Stimulated activated CD8-positive, alpha-beta memory T cell treated with anti-CD3 and anti-CD28 coated beads, Interleukin-12 subunit alpha, Interleukin-12 subunit beta, amount 100 ng/mL, for 24 hours (primary cell): ENCODE data around the gene COL4A2.
"Not testable (repeated sequence)": the region's sequence is repeated elsewhere in the genome, so short reads cannot be mapped to it uniquely, and the experiment has no call there.

ENCODE experiments used
- DNase-seq: peaks from one replicate; pipeline ENCODE4 v3.0.0-alpha.2; 2020; ENCODE audit errors: extremely low read depth

Gene COL4A2

GRCh38 chr13:110474713-110475112 lies 167.6 kb downstream of the COL4A2 start:
- no peak for DNase-seq

- DNase-seq = no peak
These were observed 168.0 kb downstream of the COL4A2 start for GRCh38 chr13:110475117-110475516.

GRCh38 chr13:110475550-110476219 lies 168.6 kb downstream of the COL4A2 start:
- no peak for DNase-seq

GRCh38 chr13:110476220-110476617 lies 169.1 kb downstream of the COL4A2 start:
- DNase-seq = no peak

DNA sequence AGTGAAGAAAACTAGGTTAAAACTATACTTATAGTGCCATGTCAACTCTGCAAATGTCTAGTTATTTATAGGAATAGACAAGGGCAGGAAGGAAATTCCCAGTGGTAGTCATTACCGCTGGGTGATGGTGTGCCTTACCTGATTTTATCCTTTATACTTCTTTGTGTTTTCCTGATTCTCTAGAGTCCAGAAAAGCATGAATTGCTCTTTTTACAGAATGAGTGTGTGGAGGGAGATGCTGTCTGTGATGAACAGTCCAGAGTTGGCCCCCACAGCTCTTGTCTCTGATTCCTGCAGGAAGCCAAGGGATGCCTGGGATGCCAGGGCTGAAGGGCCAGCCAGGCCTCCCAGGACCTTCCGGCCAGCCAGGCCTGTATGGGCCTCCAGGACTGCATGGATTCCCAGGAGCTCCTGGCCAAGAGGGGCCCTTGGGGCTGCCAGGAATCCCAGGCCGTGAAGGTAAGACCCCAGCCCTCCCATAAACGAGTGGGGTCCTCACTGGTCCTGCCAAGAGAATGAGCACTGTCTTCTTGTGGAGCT lies 170.7 kb downstream of the COL4A2 start:
- DNase-seq = no peak

GRCh38 chr13:110478405-110479214 lies 171.5 kb downstream of the COL4A2 start:
- no peak for DNase-seq

DNA sequence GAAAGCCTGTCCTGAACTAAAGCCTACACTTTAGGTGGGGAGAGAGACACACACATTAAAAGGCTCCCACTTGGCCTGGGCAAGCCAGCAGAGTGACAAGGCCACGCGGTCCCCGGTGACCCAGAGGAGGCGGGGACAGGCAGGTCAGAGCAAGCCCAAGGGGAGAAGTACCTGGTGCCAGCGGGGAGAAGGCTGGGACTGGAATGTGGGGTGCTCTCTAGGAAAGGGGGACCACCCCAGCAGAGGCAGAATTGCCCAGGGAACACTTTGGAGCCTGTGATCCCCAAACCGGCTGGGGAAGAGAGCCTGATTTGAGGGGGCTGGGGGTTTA lies 172.1 kb downstream of the COL4A2 start:
- no peak for DNase-seq

DNA sequence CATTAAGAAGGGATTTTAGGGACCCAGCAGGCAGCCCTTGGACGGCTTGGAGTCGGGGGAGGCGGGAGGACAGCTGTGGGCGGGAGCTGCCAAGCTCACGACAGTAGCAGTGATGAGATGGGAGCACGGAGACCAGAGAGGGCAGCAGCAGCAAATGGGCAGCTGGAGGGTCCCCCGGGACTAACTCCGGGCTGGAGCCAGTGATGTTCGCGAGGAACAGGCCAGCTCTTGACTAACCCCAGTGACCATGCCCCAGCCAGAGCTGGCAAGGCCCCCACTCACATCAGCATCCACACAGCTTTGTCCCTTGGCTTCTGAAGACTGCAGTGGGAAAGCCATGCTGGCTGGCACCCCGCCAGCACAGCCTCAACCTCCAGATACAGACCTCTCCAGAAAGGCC lies 172.6 kb downstream of the COL4A2 start:
- DNase-seq = no peak

- no peak for DNase-seq
These were observed 173.1 kb downstream of the COL4A2 start for GRCh38 chr13:110480161-110480560.

GRCh38 chr13:110483386-110483968 lies 176.4 kb downstream of the COL4A2 start:
- no peak for DNase-seq

DNA sequence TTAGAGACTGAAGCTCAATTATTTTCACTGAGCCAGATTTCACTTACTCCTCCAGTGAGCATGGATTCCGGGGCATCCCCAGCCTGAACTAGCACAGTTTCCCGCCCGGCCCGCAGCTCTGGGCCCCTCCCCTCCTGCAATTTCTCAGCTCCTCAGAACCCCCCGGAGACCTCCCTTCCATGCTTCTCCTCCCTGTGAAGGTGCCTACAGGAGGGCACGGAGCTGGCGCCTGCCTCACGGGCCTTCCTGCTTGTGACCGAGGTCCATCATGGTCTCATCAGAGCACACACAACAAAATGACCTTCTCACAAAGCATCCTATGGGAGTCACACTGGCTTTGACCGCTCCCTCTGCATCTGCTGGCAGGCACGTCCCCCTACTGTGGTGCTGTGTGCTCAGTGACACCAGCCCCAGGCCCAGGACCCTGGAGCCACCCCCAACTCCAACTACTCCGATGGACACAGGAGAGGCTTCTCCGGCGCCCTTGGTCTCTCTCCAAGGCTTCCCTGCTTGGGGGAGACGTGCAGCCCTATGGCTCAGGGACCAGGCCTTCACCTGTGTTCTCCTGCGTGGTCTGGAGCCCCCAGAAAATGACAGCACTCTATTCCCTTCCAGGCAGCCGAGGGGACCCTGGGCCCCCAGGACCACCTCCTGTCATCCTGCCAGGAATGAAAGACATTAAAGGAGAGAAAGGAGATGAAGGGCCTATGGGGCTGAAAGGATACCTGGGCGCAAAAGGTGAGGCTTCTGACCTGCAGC lies 177.4 kb downstream of the COL4A2 start:
- no peak for DNase-seq

DNA sequence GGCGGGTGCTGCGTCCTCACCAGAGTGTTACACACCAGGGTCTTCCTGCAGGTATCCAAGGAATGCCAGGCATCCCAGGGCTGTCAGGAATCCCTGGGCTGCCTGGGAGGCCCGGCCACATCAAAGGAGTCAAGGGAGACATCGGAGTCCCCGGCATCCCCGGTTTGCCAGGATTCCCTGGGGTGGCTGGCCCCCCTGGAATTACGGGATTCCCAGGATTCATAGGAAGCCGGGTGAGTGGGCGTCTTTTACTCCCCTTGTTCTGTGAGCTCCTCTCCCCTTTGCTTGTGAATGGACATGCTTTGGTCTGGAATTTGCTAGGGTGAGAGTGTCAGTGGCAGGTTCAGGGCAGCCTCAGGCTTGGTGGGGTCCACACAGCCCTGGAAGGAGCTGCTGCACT lies 178.5 kb downstream of the COL4A2 start:
- no peak for DNase-seq

DNA sequence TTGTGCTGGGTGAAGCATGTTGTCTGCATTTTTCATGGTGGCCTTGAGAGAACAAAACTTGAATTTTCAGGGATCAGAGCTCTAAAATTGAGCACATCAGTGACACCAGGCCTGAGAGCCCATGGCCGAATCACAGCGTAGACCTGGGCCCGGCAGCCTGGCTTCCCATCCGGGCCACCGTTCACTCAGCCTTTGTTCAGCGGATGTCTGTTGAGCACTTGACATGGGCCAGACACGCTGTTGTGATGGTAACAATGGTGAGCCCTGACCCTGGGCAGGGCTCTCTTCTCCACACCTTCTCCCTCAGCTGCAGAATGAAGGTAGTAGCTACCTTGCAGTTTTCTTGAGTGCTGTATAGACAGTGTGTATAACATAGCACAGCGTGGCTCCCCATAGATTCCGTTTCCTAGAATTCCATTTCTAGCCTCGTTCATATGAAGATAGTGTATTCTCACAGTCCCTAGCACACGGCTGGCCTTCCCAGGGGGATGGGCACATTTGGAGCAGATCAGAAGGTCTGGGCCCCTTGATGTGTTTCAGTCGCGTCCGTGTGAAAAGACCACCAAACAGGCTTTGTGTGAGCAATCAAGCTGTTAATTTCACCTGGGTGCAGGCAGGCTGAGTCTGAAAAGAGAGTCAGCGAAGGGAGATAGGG lies 179.1 kb downstream of the COL4A2 start:
- DNase-seq = no peak

DNA sequence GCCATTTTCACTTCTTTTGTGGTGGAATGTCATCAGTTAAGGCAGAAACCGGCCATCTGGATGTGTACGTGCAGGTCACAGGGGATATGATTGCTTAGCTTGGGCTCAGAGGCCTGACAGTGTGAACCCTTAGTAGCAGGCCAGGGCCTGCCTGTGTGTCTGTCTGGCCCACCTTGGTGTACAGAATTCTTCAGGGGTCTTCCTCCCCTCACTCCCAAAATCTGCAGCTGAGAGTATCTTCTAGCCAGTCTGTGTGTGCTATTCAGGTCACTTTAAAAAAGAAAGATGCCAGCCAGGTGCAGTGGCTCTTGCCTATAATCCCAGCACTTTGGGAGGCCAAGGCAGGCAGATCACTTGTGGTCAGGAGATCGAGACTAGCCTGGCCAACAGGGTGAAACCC lies 179.8 kb downstream of the COL4A2 start:
- not testable (repeated sequence) for DNase-seq

DNA sequence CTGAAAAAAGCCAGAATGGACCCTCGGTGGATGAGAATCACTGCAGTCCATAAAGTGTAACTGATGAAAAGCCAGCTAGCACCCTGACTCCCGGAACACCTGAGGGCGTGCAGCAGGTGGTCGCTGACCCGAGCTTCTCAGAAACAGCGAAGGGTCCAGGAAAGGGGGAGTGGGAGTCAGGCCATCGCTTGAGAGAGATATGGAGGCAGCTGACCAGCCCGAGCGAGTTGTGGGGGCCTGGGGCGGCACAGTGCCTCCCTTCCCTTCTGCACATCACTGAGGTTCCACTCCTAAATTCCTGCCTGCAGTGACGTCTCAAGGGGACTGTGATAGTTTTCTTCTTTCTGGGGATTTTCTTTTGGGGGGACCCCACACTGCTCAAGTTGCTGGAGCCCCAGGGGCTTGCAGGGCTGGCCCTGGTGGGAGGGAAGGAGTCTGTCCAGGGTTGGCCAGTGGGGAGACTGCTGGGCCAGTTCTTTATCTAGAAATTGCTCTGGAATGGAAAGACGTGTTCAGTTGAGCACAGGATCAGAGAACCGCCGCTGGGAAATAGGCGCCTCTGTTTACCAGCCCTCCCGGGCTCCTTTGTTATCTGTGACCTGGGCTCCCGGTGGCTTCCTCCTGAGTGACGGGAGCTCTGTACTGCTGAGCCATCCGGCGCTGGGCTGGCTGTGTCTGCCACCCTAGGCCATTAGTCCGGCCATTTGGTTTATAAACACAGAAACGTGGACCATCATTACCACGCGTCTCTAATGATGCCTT lies 183.1 kb downstream of the COL4A2 start:
- no peak for DNase-seq

GRCh38 chr13:110491869-110492678 lies 185.0 kb downstream of the COL4A2 start:
- no peak for DNase-seq

GRCh38 chr13:110492679-110493593 lies 185.9 kb downstream of the COL4A2 start:
- DNase-seq = no peak

DNA sequence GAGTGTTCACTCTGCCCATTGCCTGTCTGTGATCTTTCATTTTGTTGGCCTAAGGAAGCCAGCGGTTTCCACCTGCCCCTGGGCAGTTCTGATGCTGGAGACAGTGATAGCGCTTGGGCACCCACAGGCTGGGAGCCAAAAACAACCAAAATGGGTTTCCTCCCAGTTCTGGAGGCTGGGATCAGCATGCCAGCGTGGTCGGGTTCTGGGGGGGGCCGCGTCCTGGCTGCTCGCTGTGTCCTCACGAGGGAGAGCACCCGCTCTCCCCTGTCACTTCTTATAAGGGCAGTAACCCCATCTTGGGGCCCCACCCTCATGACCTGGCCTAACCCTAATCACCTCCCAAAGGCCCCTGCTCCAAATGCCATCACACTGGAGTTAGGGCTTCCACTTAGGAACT lies 186.5 kb downstream of the COL4A2 start:
- no peak for DNase-seq

GRCh38 chr13:110495376-110495775 lies 188.3 kb downstream of the COL4A2 start:
- DNase-seq = no peak
